ENCODE results near the gene ZBTB4.
"Not testable (repeated sequence)": the region's sequence is repeated elsewhere in the genome, so short reads cannot be mapped to it uniquely, and the experiment has no call there.

ZBTB4 gene

DNA sequence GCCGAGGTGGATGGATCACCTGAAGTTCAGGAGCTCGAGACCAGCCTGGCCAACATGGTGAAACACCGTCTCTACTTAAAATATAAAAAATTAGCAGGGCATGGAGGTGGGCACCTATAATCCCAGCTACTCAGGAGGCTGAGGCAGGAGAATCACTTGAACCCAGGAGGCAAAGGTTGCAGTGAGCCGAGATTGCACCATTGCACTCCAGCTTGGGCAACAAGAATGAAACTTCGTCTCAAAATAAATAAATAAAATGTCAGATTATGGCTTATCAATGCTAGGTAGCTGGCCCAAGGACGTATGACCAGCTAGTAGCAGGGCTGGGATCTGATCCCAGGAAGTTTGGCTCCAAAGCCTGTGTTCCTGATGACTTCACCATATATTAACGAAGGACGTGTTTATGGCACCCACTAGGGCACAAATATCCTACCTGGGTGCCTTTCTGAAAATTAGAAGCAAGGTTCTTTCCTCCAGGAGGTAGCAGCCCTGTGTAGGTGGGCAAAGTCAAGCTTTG is 8.9 kb downstream of the ZBTB4 start:
- not testable (repeated sequence) for DNase-seq (ENCODE audit: low read depth in 2 of 2)

DNA sequence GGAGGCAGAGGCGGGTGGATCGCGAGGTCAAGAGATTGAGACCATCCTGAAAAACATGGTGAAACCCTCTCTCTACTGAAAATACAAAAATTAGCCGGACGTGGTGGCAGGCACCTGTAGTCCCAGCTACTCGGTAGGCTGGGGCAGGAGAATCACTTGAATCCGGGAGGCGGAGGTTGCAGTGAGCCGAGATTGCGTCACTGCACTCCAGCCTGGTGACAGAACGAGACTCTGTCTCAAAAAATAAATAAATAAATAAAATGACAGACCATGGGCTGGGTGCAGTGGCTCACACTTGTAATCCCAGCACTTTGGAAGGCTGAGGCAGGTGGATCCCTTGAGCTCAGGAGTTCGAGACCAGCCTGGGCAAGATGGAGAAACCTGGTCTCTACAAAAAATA is 9.6 kb downstream of the ZBTB4 start:
- DNase-seq (ENCODE audit: low read depth in 2 of 2), result not testable (repeated sequence)

DNA sequence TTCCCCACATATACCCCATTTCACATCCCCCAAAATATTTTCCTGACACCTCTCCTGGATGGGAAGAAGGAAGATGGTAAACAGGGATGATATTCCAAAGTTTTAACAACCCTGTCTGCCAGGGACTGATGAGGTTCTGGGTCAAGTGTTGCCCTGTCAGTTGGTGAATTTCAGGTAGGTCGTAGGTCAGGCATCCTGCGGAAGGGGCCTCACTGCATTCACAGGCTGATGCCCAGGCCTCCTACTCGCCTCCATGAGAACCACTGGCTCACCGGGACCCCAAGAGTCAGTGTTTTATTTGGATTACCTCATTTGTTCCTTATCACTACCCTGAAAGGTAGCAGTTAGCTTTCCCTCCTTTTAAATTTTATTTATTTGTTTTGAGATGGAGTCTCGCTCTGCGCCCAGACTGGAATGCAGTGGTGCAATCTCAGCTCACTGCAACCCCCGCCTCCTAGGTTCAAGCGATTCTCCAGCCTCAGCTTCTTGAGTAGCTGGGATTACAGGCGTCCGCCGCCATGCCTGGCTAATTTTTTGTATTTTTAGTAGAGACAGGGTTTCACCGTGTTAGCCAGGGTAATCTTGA is 10.5 kb downstream of the ZBTB4 start:
- no peak for DNase-seq (ENCODE audit: low read depth in 2 of 2)

DNA sequence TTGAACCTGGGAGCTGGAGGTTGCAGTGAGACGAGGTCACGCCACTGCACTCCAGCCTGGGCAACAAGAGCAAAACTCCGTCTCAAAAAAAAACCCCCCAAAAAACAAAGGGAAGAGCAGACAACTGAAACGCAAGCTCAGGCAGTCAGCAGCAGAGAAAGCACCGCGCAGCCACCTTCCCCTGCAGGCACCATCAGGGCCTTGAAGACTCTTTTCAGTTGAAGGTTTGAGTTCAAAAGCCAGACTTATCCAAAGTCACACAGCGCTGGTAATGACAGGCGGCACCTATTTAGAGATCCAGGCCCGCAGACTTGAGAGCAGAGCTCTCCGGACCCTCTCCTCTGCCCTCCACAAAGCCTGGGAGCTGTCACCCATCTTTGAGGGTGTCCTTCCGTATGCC is 11.1 kb downstream of the ZBTB4 start:
- no peak for DNase-seq (ENCODE audit: low read depth in 2 of 2)

DNA sequence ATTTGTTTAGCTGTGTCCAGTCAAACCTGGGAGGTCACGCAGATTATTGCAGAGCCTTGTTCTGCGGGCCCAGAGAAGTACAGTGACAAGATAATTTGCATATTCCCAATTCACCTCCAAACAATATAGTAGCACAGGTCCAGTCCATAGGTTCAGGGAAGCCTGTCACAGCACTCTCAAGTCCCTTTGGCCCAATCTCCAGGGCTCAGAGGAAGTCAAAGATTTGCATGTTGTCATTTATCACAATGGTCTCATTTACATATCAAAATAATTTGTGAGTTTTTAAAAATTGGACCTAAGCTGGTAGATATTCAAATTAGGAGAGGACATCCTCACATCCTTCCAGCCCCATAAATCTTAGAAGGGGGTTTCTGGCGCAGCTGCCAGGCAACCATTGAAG is 11.9 kb downstream of the ZBTB4 start:
- no peak for DNase-seq (ENCODE audit: low read depth in 2 of 2)

DNA sequence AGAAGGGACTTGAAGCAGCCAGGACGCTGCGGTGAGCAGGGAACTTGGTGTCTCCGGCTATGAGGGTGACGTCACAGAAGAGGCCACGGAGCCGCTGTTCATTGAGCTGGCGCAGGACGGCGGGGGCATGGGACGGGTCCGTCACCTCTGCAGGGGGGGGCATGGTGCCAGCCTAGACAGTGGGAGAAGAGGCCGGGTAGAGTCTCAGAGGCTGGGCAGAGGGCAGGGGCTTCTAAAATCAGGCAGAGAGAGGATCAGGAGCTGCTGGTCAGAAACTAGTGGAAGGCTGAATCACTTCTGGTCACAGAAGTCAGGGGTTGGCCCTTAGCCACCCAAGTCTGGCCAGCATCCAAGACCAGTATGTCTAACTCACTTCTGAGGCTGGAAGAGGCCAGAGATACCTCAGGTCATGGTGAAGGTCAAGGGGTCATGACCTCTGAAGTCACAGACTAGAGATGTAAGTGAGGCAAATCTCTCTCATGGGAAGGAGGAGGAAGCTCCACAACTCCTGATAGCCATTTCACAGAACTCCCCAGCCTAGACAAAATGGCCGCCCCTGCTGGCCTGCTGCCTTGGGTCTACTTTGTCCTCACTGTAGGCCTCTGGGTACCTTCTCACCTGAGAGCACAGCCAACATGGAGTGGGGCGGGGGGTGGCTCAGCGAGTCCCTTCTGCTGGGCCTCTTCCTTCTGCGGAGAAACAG is 12.6 kb downstream of the ZBTB4 start:
- no peak for DNase-seq (ENCODE audit: low read depth in 2 of 2)

DNA sequence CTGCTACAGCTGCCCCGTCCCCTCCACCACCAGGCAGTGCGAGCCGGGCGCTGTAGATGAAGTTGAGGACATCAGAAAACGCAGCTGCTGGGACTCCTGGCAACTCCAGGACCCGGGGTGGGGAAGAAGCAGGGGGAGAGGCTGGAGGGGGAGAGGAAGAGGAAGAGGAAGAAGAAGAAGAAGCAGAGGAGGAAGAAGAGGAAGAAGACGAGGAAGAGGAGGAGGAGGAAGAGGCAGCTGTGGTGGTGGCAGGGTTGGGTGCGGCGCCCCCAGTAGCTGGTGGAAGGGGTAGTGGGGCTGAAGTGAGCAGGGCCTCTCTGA is 13.2 kb downstream of the ZBTB4 start:
- DNase-seq (ENCODE audit: low read depth in 2 of 2), result no peak

DNA sequence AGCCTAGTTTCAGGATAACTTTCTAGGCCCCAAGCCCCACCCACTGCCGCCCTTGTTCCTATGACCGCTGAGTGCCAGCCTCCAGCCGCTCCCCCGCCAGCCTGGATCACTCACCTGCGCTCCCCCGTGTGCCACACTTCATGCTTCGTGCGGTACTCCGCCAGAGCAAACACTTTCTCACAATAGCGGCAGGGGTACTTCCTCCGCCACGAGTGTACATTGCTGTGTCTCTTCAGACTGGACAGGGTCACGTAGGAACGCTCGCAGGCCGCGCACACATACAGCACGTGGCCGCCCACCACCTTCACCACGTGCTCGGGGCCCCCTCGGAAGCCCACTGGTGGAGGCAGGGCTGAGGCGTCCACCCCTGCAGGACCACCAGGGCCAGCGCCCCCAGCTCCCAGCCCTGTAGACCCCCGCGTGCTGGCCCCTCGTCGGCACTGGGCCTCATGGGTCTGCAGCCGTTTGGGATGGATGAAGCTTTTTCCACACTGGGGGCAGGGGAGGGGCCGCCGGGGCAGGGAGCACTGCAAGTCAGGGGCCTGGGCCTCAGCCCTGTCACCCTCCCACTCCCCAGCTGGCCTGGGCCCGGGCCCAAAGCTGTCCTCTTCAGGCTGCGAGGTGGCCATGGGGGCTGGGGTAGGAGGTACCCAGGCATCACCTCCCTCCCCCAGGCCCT is 13.7 kb downstream of the ZBTB4 start:
- DNase-seq (ENCODE audit: low read depth in 2 of 2), result no peak

DNA sequence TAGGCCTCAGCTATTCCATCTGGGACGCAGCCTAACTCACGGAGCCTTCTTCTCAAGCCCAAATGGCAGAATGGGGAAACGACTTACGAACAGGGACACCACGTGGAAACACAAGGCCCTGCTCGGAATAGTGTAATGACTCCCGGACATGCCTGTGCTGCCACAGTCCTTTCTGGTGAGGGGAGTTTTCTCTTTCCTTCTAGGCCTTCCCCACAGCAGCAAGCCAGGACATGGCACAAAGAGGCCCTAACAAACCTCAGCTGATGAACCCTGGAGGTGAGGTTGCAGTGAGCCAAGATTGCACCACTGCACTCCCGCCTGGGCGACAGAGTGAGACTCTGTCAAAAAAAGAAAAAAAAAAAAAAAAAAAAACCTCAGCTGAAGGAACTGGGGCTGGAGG is 15.3 kb downstream of the ZBTB4 start:
- no peak for DNase-seq (ENCODE audit: low read depth in 2 of 2)

DNA sequence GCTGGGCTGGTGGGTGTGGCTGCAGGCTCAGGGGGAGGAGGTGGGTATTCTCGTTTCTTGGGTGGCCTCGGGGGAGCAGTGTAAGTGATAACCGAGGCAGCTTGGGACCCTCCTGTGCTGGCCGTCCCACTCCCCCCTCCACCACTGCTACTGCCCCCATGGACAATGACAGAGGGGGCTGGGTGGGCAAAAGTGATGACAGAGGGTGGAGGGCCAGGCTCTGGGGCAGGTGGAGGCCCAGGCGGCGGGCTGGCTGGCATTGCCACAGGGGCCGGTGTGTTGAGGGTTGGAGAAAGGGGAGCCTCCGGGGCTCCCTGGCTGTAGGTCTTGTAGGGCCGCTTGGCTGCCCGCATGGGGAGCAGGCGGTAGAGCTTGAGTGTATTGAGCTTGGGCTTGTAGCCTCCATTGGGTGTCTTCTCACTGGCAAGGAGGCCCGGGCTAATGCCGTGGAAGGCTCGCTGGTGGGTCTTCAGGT is 16.0 kb downstream of the ZBTB4 start:
- no peak for DNase-seq (ENCODE audit: low read depth in 2 of 2)

DNA sequence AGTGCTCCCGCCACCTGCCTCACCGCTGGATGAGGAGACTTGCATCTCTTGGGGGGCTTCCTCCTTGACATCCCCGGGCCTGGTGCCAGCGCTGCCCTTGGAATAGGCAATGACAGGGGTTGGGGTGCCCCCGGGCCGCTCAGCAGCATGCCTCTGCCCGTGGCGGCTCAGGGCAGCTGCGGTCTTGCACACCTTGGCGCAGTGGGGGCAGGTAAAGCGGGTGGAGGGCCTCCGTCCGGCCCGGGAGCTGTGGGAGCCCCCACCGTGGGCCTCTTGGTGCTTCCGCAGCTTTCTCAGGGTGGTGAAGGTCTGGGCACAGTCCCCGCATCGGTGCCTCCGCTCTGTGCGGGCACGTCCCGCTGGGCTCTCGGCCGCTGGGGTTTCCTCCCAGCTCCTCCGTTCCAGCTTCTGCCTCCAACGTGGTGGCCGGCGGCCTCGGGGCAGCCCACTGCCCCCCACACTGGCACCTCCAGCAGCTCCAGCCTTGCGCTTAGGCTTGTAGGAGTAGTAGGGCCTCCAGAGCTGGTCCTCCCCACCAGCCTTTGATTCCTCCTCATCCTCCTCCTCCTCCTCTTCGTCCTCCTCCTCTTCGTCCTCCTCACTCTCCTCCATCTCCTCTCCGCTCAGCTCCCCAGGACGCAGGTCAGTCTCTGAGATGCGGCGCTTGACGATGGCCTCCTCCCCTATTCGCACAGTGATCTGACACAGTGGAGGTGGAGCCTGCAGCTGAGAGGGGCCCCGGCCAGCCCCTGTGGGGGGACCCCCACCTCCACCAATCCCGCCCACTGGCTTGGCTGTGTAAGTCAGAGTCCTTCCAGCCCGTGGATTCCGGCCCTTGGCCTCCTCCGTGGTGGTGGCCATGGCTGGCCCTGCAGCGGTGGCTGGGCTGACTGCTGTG is 16.7 kb downstream of the ZBTB4 start:
- DNase-seq (ENCODE audit: low read depth in 2 of 2), result no peak

DNA sequence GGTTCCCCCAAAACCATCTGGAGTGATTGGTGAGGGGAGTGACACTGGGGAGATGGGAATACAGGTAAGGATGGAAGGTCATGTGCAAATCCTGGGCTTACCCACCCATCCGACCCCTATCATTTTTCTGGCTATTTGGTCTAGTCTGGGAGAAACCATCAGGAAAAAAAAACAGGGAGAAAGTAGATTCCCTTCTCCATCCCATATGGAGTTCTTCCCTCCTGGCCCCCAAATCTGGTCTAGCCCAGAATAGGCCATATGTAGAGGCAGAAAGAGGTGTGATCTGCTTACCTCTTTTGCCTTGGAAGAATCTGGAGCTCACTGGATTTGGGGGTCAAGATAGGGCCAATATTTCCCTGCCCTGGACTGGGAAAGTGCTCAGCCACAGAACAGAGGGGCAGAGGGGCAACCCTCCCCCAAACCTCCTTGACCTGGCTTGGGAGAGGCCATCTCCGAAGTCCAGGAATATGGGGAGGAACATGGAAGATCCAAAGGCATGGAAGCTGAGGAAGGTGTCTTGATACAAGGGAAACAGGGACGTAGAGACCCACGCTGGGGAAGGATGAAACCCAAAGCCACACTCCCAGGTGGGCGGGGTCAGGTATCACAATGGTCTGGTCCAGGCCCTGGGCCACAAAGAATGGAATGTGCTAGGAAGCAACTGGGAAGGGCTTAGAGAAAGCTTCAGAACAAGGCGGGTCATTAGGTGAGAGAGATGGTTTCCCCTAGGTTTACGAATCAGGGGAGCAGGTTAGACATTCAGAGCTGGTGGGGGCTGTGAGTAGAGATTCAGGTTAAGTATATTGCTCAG is 18.4 kb downstream of the ZBTB4 start:
- DNase-seq (ENCODE audit: low read depth in 2 of 2), result no peak

DNA sequence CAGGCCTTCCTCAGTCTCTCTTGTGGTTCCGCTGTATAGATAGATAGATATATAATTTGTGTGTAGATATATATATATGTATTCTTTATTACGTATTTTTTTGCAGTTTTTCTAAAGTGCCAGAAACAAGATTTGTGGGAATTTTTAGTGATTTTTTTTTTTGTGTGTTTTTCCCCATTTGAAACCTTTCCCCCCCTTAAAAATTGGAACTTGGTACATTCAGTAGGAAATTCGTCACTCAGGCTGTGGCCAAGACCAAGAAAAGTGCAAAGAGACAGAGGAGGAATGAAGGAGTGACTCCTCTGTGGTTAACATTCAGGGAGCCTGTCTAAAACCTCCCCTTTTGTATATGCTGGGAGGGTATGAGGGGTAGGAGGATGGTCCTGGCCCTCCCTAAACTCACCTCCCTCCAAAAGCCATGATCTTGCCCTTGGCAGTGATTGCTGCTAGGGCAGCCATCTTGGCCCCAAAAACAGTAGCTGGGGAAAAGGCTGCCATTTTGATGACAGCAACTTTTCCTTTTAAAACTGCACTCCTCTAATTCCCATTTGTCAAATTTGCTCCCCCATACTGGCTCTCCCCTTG is 19.4 kb downstream of the ZBTB4 start:
- DNase-seq (ENCODE audit: low read depth in 2 of 2), result no peak

DNA sequence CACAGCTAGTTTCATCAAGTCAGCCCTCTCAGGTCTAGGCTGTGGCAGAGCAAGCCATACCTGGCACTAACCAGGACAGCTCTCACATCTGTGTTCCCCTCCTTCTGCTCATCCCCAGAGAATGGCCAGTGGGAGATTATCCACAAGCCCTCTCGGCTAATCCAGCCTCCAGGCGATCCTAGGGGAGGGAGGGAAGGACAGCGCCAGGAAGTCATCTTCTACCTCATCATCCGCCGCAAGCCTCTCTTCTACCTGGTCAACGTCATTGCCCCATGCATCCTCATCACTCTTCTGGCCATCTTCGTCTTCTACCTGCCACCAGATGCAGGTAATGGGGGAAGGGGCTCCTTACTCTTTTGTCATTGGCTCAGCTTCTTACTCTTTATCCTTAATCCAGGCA is 31.0 kb downstream of the ZBTB4 start:
- no peak for DNase-seq (ENCODE audit: low read depth in 2 of 2)

DNA sequence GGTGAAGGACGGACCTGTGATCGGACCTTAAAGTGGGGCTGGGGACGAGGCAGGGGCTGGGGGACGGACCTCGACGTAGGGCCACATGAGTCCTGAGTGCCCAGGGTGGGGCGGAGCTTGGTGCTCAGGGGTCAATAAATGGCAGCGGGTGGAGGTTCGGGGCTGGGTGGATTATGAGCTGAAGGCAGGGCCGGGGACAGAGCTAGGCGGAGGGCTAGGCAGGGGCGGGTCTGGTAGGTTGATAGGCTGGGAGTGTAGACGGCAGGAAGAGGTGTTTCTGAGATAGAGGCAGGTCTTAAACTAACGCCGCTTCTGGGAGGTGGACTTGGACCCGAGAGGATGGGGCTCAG is 33.8 kb downstream of the ZBTB4 start:
- DNase-seq (ENCODE audit: low read depth in 2 of 2), result no peak

DNA sequence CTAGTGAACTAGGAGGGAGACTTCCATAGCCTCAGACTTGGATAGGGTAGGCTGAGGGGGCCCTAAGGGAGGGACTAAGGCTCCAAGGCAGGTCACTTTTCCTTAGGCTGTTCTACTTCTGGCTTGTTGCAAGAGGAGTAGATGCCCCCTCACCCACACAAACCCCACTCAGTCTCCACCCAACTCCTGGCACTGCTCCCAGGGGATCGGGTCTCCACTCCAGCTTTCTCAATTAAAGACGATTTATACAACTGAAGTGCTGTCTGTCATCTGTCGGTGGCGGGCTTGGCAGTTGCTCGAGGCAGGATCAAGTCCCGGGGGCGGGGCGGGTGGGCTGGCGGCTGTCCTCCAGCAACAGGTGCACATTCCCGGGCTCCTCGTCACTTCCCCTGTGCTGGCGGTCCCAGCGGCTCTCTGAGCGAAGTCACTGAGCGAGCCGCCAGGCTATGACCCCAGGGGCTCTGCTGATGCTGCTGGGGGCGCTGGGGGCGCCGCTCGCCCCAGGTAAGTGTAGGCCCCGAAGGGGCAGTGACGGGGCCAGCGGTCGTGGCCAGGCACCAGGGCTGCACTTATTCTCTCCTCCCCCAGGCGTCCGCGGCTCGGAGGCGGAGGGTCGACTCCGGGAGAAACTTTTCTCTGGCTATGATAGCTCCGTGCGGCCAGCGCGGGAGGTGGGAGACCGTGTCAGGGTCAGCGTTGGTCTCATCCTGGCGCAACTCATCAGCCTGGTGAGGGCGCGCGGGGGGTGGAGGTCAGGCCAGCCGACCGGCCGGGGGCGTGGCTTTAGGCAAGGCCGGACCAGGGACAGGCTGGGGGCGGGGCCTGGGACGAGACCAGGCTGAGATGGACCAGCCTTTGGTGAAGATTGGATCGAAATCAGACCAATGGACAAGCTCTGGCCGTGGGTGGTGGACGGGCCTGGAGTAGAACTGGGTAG is 34.5 kb downstream of the ZBTB4 start, which contains the start of gene CHRNB1:
CHRNB1 (plus strand) TSS at position 380 of the 937 bp plus-strand sequence; CDS start at position 447, 67 bp downstream.
- DNase-seq (ENCODE audit: low read depth in 2 of 2), result no peak

DNA sequence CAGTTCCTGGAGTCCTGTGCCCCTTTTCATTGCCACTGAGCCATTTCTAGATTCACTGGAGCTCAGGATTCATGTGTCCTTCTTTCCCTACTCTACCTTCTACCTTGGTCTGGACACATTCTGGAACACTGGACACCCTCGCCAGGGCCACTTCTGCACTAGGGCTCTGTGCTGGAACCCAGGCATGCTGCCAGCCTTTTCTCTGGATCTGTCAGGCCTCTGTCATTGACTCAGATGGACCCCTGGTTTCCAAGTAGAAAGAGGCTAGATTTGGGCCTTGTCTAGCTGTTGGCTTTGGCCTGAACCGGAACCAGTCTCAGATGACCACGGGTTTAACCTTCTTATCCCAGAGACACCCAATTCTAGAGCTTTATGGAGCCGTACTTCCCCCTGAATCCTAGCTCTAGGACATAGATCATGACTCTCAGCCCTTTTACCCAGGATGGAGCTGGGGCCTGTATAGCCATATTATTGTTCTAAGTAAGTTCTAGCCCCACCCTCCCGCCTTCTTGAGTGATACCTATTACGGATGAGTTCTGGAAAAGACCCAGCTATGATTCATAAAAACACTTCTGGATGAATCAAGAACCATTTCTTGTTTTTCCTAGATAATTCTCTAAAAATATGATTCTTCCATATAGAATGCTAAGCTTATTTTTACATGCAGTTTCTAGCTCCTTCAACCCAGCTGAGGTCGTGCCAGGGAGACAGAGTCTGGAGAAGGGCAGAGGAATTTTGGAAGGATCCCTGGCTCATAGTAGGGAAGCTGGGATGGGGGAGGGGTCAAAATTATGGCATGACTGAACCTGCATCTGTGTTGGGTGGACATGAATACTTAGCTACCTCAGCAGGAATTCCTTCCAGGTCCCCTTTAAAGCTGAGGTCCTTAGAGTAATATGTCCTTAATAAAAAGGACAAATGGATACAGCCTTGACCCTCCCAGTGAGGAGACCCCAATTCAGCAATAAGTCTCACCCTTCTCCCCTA is 35.6 kb downstream of the ZBTB4 start:
- no peak for DNase-seq (ENCODE audit: low read depth in 2 of 2)

DNA sequence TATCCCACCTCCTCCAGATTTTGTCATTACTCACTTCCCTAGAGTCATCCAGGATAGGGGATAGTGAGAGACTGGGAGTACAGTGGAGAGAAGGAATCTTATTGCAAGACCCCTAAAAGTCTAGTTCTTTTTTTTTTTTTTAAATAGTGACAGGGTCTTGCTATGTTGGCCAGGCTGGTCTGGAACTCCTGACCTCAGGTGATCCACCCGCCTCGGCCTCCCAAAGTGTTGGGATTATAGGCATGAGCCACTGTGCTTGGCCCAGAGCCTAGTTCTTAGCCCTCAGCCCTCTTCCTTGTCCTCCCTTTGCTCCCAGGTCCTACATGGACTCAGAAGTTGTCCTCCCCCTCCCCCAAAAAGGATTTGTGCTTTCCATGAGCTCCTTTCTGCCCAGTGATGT is 37.3 kb downstream of the ZBTB4 start:
- DNase-seq (ENCODE audit: low read depth in 2 of 2), result no peak

Measured in stimulated activated CD4-positive, alpha-beta T cell treated with anti-CD3 and anti-CD28 coated beads, Interleukin-1b, Interleukin-23, amount 100 ng/mL, for 1 hour (primary cell).